Activated CD4-positive, alpha-beta memory T cell treated with anti-CD3 and anti-CD28 coated beads, Interleukin-2, amount 10 ng/mL, durations not matched to agents 7 days and 5 days (primary cell): ENCODE data around the gene FAM98A. TPM values are rescaled to one million over a fixed set of nuclear protein-coding genes. Genes with fewer than 3 reads are reported as not detected.

Experiments
- CTCF ChIA-PET: fragments of 350-600 bp; sonication (Branson Sonifier 250); formaldehyde crosslinking; loops from one replicate; lab custom pipeline; 2021; ENCODE audit warnings: antibody characterized with exemption, inconsistent platforms; lab: Charles Lee
- POLR2A ChIA-PET: fragments of 350-600 bp; sonication (Branson Sonifier 250); formaldehyde crosslinking; loops from one replicate; lab custom pipeline; 2021; ENCODE audit warnings: antibody characterized with exemption; lab: Charles Lee
- DNase-seq: peaks from one replicate; pipeline ENCODE4 v3.0.0-alpha.2; 2020
- H3K27ac Mint-ChIP-seq: one replicate; pipeline ENCODE4 v1.8.0; 2021; ENCODE audit warnings: mild to moderate bottlenecking, mixed read lengths
- H3K27me3 Mint-ChIP-seq: one replicate; pipeline ENCODE4 v1.8.0; 2021; ENCODE audit warnings: mixed read lengths
- H3K36me3 Mint-ChIP-seq: one replicate; pipeline ENCODE4 v1.8.0; 2021; ENCODE audit warnings: low read depth, mixed read lengths
- H3K4me1 Mint-ChIP-seq: one replicate; pipeline ENCODE4 v1.8.0; 2021; ENCODE audit warnings: mixed read lengths
- H3K4me3 Mint-ChIP-seq: one replicate; pipeline ENCODE4 v1.8.0; 2021; ENCODE audit warnings: mild to moderate bottlenecking, mixed read lengths
- H3K9me3 Mint-ChIP-seq: one replicate; pipeline ENCODE4 v1.8.0; 2021; ENCODE audit warnings: mixed read lengths
- total RNA-seq, 2 experiments: library from RNA; stranded (reverse); gene quantifications; one replicate each; pipeline ENCODE4 v1.2.3, GENCODE V29; 2021

The FAM98A gene
- total RNA-seq, 2 experiments from 2014 or later, result 31.3 to 32.2 TPM

GRCh38 chr2:33586766-33587165 is 12.3 kb downstream of the FAM98A start:
- no peak overlapping the region for H3K27ac Mint-ChIP-seq
- no peaks in the 10 kb centered on the region for H3K27me3 Mint-ChIP-seq
- ChIA-PET CTCF (interaction anchor here (0.9 to 1.8 kb wide), 2 partner anchors 13 to 111 kb away, joined by 3 to 5 read pairs; partner anchors contain the start of gene FAM98A), POLR2A (interaction anchor here (2.0 kb wide), 1 partner anchor 13 kb away, joined by 8 read pairs; the partner anchor contains the start of gene FAM98A)
- no peak overlapping the region for H3K4me3 Mint-ChIP-seq
- peaks cover 8% of the 10 kb centered on the region for H3K4me1 Mint-ChIP-seq
- DNase-seq, result no peak
- H3K9me3 Mint-ChIP-seq, result no peaks in the 10 kb centered on the region
- H3K36me3 Mint-ChIP-seq, result peaks cover 43% of the 10 kb centered on the region

GRCh38 chr2:33583194-33583938 is 15.7 kb downstream of the FAM98A start:
- no peak for DNase-seq
- Mint-ChIP-seq H3K4me1 (peaks cover 14% of the 10 kb centered on the region), H3K27ac (no peak overlapping the region), H3K27me3 (no peaks in the 10 kb centered on the region), H3K9me3 (no peaks in the 10 kb centered on the region), H3K36me3 (peaks cover 31% of the 10 kb centered on the region), H3K4me3 (no peak overlapping the region)
- ChIA-PET POLR2A (interaction anchor here (1.1 to 3.3 kb wide), 3 partner anchors 16 to 107 kb away, joined by 3 to 26 read pairs (median 12); partner anchors contain the start of genes FAM98A and RASGRP3), CTCF (interaction anchor here (0.8 to 3.3 kb wide), 25 partner anchors 9 to 992 kb away, joined by 3 to 32 read pairs (median 4); partner anchors contain the start of gene FAM98A)

GRCh38 chr2:33581872-33582271 is 17.2 kb downstream of the FAM98A start:
- Mint-ChIP-seq H3K27ac (no peak overlapping the region), H3K9me3 (no peaks in the 10 kb centered on the region), H3K27me3 (no peaks in the 10 kb centered on the region), H3K4me1 (peaks cover 14% of the 10 kb centered on the region), H3K36me3 (peaks cover 25% of the 10 kb centered on the region), H3K4me3 (no peak overlapping the region)
- ChIA-PET POLR2A (interaction anchor here (2.4 to 3.3 kb wide), 2 partner anchors 17 to 105 kb away, joined by 12 to 26 read pairs; partner anchors contain the start of genes FAM98A and RASGRP3), CTCF (interaction anchor here (2.2 to 3.3 kb wide), 4 partner anchors 12 to 202 kb away, joined by 11 to 32 read pairs (median 22); partner anchors contain the start of gene FAM98A)
- DNase-seq, result no peak

- peaks cover 7% of the 10 kb centered on the region for H3K36me3 Mint-ChIP-seq
- ChIA-PET CTCF (interaction anchor here (0.6 kb wide), 1 partner anchor 136 kb away, joined by 3 read pairs; no protein-coding TSS in a partner anchor), POLR2A (interaction anchor here (1.2 kb wide), 1 partner anchor 103 kb away, joined by 4 read pairs; the partner anchor contains the start of gene RASGRP3)
- no peaks in the 10 kb centered on the region for H3K9me3 Mint-ChIP-seq
- peaks cover 14% of the 10 kb centered on the region for H3K4me1 Mint-ChIP-seq
- H3K27me3 Mint-ChIP-seq, result no peaks in the 10 kb centered on the region
- no peak overlapping the region for H3K4me3 Mint-ChIP-seq
- DNase-seq, result no peak
- no peak overlapping the region for H3K27ac Mint-ChIP-seq
These were observed 19.9 kb downstream of the FAM98A start for GRCh38 chr2:33579227-33579626.

GRCh38 chr2:33577668-33578067 is 21.4 kb downstream of the FAM98A start:
- peaks cover 3% of the 10 kb centered on the region for H3K36me3 Mint-ChIP-seq
- H3K27me3 Mint-ChIP-seq, result no peaks in the 10 kb centered on the region
- no peak for DNase-seq
- ChIA-PET POLR2A (no interaction called here), CTCF (interaction anchor here (1.2 kb wide), 1 partner anchor 22 kb away, joined by 3 read pairs; the partner anchor contains the start of gene FAM98A)
- H3K4me1 Mint-ChIP-seq, result peaks cover 14% of the 10 kb centered on the region
- H3K9me3 Mint-ChIP-seq, result no peaks in the 10 kb centered on the region
- no peak overlapping the region for H3K4me3 Mint-ChIP-seq
- no peak overlapping the region for H3K27ac Mint-ChIP-seq

- Mint-ChIP-seq H3K9me3 (no peaks in the 10 kb centered on the region), H3K36me3 (peaks cover under 1% of the 10 kb centered on the region), H3K27ac (no peak overlapping the region), H3K4me1 (peaks cover 9% of the 10 kb centered on the region), H3K4me3 (no peak overlapping the region), H3K27me3 (no peaks in the 10 kb centered on the region)
- CTCF ChIA-PET, result interaction anchor here (1.2 kb wide), 1 partner anchor 22 kb away, joined by 3 read pairs; the partner anchor contains the start of gene FAM98A
- POLR2A ChIA-PET, result no interaction called here
- no peak for DNase-seq
These were observed 22.0 kb downstream of the FAM98A start for GRCh38 chr2:33577084-33577483.

- H3K27ac Mint-ChIP-seq, result no peak overlapping the region
- POLR2A ChIA-PET, result interaction anchor here (0.9 kb wide), 1 partner anchor 26 kb away, joined by 3 read pairs; no protein-coding TSS in a partner anchor
- no peaks in the 10 kb centered on the region for H3K27me3 Mint-ChIP-seq
- peaks cover 6% of the 10 kb centered on the region for H3K4me1 Mint-ChIP-seq
- CTCF ChIA-PET, result interaction anchor here (0.6 to 1.5 kb wide), 3 partner anchors 10 to 897 kb away, joined by 3 to 5 read pairs (median 3); no protein-coding TSS in a partner anchor
- DNase-seq, result no peak
- H3K4me3 Mint-ChIP-seq, result no peak overlapping the region
- no peaks in the 10 kb centered on the region for H3K9me3 Mint-ChIP-seq
- H3K36me3 Mint-ChIP-seq, result no peaks in the 10 kb centered on the region
These were observed 25.4 kb downstream of the FAM98A start for GRCh38 chr2:33573657-33574056.

GRCh38 chr2:33570681-33571080 is 28.4 kb downstream of the FAM98A start:
- H3K9me3 Mint-ChIP-seq, result no peaks in the 10 kb centered on the region
- CTCF ChIA-PET, result interaction anchor here (1.5 kb wide), 1 partner anchor 13 kb away, joined by 3 read pairs; no protein-coding TSS in a partner anchor

GRCh38 chr2:33561872-33562271 is 37.2 kb downstream of the FAM98A start:
- DNase-seq, result no peak
- Mint-ChIP-seq H3K36me3 (peaks cover 20% of the 10 kb centered on the region), H3K27me3 (no peaks in the 10 kb centered on the region), H3K4me3 (no peak overlapping the region), H3K27ac (no peak overlapping the region), H3K4me1 (no peaks in the 10 kb centered on the region), H3K9me3 (no peaks in the 10 kb centered on the region)
- ChIA-PET CTCF (no interaction called here), POLR2A (no interaction called here)

More at GRCh38 chr2:33570681-33571080, 28.4 kb downstream of the FAM98A start:
- POLR2A ChIA-PET, result no interaction called here
- Mint-ChIP-seq H3K27me3 (no peaks in the 10 kb centered on the region), H3K4me3 (no peak overlapping the region), H3K36me3 (no peaks in the 10 kb centered on the region), H3K4me1 (peaks cover 6% of the 10 kb centered on the region), H3K27ac (no peak overlapping the region)
- no peak for DNase-seq

- no peak for DNase-seq
- ChIA-PET CTCF (no interaction called here), POLR2A (no interaction called here)
- Mint-ChIP-seq H3K36me3 (peaks cover 20% of the 10 kb centered on the region), H3K27me3 (no peaks in the 10 kb centered on the region), H3K27ac (no peak overlapping the region), H3K4me3 (no peak overlapping the region), H3K4me1 (no peaks in the 10 kb centered on the region), H3K9me3 (no peaks in the 10 kb centered on the region)
These were observed 39.1 kb downstream of the FAM98A start for GRCh38 chr2:33560017-33560416.

- Mint-ChIP-seq H3K27ac (no peak overlapping the region), H3K9me3 (no peaks in the 10 kb centered on the region), H3K4me1 (peaks cover 3% of the 10 kb centered on the region), H3K27me3 (no peaks in the 10 kb centered on the region), H3K36me3 (peaks cover 20% of the 10 kb centered on the region), H3K4me3 (no peak overlapping the region)
- ChIA-PET POLR2A (no interaction called here), CTCF (no interaction called here)
- no peak for DNase-seq
These were observed 39.8 kb downstream of the FAM98A start for GRCh38 chr2:33559328-33559727.

- Mint-ChIP-seq H3K36me3 (peaks cover 15% of the 10 kb centered on the region), H3K4me3 (no peak overlapping the region), H3K4me1 (peaks cover 3% of the 10 kb centered on the region), H3K27ac (no peak overlapping the region), H3K27me3 (no peaks in the 10 kb centered on the region), H3K9me3 (no peaks in the 10 kb centered on the region)
- POLR2A ChIA-PET, result no interaction called here
- CTCF ChIA-PET, result no interaction called here
- DNase-seq, result no peak
These were observed 43.4 kb downstream of the FAM98A start for GRCh38 chr2:33555681-33556080.
